ENCODE data around the gene ZBTB48. TPM values are rescaled to one million over a fixed set of nuclear protein-coding genes. Genes with fewer than 3 reads are reported as not detected.

The ZBTB48 gene
- total RNA-seq, 1 experiment from 2014 or later: 24.4 TPM

DNA sequence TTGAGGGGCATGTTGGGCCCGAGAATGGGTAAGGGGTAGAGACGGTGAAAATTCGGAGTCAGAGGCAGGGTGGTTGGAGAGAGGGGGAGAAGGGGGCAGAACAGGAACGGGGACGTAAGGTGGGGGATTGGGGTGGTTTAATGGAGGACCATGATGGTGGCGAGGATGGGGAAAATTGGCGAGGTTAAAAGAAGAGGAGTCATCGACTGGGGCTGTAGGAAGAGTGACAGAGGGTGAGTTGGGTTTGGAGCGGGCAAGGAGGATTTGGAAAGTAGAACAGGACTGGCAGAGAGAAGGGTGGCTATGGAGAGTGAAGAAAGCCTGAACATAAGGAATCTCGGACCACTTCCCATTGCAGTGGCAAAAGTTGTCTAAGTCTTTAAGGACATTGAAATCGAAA, 10.8 kb upstream of the ZBTB48 start:
- DNase-seq: no peak
- CTCF ChIA-PET: no interaction called here

DNA sequence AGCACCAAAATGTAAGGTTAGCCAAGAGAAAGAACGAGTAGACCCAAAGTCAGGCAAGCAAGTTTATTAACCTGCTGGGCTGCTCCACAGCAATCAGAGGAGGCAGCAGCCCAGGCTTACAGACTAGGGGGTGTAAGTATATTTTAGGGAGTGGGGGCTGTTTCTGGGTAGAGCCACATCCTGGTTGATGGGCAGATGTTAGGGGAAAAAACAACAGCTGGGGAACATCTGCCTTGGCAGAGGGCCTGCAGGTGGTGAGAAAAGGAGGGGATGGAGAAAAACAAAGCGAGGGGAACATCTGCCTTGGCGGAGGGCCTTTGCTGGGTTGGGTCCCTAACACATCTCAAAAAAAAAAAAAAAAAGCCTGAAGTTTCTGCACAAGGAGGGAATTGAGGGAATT, 9.7 kb upstream of the ZBTB48 start:
- BruUV-seq (replicated peaks): no TSS peak
- intact Hi-C loops (cut with micrococcal nuclease; ENCODE audit: unreplicated experiment): no loop called here
- no peaks in the 10 kb centered on the region for H3K9me3 Mint-ChIP-seq (ENCODE audit: low read depth, unreplicated experiment)
- H3K4me3 Mint-ChIP-seq (ENCODE audit: low read depth, unreplicated experiment): no peak overlapping the region
- TF ChIP-seq, protein P1, sequence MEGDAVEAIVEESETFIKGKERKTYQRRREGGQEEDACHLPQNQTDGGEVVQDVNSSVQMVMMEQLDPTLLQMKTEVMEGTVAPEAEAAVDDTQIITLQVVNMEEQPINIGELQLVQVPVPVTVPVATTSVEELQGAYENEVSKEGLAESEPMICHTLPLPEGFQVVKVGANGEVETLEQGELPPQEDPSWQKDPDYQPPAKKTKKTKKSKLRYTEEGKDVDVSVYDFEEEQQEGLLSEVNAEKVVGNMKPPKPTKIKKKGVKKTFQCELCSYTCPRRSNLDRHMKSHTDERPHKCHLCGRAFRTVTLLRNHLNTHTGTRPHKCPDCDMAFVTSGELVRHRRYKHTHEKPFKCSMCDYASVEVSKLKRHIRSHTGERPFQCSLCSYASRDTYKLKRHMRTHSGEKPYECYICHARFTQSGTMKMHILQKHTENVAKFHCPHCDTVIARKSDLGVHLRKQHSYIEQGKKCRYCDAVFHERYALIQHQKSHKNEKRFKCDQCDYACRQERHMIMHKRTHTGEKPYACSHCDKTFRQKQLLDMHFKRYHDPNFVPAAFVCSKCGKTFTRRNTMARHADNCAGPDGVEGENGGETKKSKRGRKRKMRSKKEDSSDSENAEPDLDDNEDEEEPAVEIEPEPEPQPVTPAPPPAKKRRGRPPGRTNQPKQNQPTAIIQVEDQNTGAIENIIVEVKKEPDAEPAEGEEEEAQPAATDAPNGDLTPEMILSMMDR (IDR thresholded peaks at IDR 0.05; ENCODE audit: unreplicated experiment): no peak
- H3K4me1 Mint-ChIP-seq (ENCODE audit: low read depth, unreplicated experiment): no peaks in the 10 kb centered on the region
- H3K27ac Mint-ChIP-seq (ENCODE audit: unreplicated experiment): no peak overlapping the region
- peaks cover 58% of the 10 kb centered on the region for H3K27me3 Mint-ChIP-seq (ENCODE audit: unreplicated experiment)
- CTCF ChIA-PET: no interaction called here
- H3K36me3 Mint-ChIP-seq (ENCODE audit: insufficient read depth, unreplicated experiment): peaks cover 4% of the 10 kb centered on the region
- no peak for DNase-seq

More for the DNA sequence above, 10.8 kb upstream of the ZBTB48 start:
- Mint-ChIP-seq H3K36me3 (ENCODE audit: insufficient read depth, unreplicated experiment) (peaks cover 4% of the 10 kb centered on the region), H3K4me1 (ENCODE audit: low read depth, unreplicated experiment) (no peaks in the 10 kb centered on the region), H3K27ac (ENCODE audit: unreplicated experiment) (no peak overlapping the region), H3K9me3 (ENCODE audit: low read depth, unreplicated experiment) (no peaks in the 10 kb centered on the region), H3K4me3 (ENCODE audit: low read depth, unreplicated experiment) (no peak overlapping the region), H3K27me3 (ENCODE audit: unreplicated experiment) (peaks cover 58% of the 10 kb centered on the region)
- TF ChIP-seq, protein P1 (IDR thresholded peaks at IDR 0.05; ENCODE audit: unreplicated experiment): no peak
- no TSS peak for BruUV-seq (replicated peaks)
- intact Hi-C loops (cut with micrococcal nuclease; ENCODE audit: unreplicated experiment): no loop called here

DNA sequence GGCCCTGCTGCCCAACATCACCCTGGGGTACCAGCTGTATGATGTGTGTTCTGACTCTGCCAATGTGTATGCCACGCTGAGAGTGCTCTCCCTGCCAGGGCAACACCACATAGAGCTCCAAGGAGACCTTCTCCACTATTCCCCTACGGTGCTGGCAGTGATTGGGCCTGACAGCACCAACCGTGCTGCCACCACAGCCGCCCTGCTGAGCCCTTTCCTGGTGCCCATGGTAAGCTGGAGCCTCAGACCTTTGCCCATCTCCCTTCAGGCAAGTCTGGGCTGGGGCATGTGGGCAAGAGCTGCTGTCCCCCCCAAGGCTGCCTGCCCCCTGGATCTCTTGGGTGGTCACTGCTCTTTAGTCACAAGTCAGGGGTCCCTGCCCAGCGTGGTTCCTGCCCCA, 8.8 kb upstream of the ZBTB48 start:
- DNase-seq: no peak
- Mint-ChIP-seq H3K4me1 (ENCODE audit: low read depth, unreplicated experiment) (no peaks in the 10 kb centered on the region), H3K9me3 (ENCODE audit: low read depth, unreplicated experiment) (no peaks in the 10 kb centered on the region), H3K27ac (ENCODE audit: unreplicated experiment) (no peak overlapping the region), H3K36me3 (ENCODE audit: insufficient read depth, unreplicated experiment) (peaks cover 4% of the 10 kb centered on the region), H3K27me3 (ENCODE audit: unreplicated experiment) (peaks cover 58% of the 10 kb centered on the region), H3K4me3 (ENCODE audit: low read depth, unreplicated experiment) (no peak overlapping the region)
- intact Hi-C loops (cut with micrococcal nuclease; ENCODE audit: unreplicated experiment): no loop called here
- no TSS peak for BruUV-seq (replicated peaks)
- CTCF ChIA-PET: no interaction called here
- TF ChIP-seq, protein P1 (IDR thresholded peaks at IDR 0.05; ENCODE audit: unreplicated experiment): no peak

DNA sequence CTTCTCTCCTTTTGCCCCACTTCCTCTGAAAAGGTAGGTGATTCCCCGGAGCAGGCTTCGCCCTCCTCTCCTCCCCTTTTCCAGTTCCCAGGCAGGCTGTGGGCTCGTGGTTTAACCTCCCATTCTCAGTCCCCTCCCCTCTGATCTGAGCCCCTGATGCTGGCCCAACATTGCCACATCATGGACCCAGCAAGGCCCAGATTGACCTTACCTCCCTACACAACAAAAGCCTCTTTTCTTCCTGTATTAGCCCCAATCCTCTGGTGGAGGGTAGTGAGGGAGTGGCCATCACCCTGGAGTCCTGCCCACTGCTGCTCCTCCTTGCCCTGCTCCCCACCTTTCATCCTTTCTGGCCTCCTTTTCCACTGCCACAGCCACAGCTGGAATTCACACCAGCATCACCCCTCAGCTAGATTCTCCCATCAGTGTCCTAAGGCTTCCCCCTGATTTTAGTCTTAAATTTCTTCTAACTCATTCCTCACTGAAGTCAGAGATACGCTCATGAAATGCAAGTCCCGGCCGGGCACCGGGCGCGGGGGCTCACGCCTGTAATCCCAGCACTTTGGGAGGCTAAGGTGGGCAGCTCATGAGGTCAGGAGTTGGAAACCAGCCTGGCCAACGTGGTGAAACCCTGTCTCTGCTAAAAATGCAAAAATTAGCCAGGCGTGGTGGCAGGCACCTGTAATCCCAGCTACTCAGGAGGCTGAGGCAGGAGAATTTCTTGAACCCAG, 7.0 kb upstream of the ZBTB48 start:
- no TSS peak for BruUV-seq (replicated peaks)
- no peaks in the 10 kb centered on the region for H3K4me1 Mint-ChIP-seq (ENCODE audit: low read depth, unreplicated experiment)
- DNase-seq: no peak
- no peak overlapping the region for H3K27ac Mint-ChIP-seq (ENCODE audit: unreplicated experiment)
- intact Hi-C loops (cut with micrococcal nuclease; ENCODE audit: unreplicated experiment): no loop called here
- TF ChIP-seq, protein P1 (IDR thresholded peaks at IDR 0.05; ENCODE audit: unreplicated experiment): no peak
- peaks cover 4% of the 10 kb centered on the region for H3K36me3 Mint-ChIP-seq (ENCODE audit: insufficient read depth, unreplicated experiment)
- no peaks in the 10 kb centered on the region for H3K9me3 Mint-ChIP-seq (ENCODE audit: low read depth, unreplicated experiment)
- CTCF ChIA-PET: no interaction called here
- peaks cover 57% of the 10 kb centered on the region for H3K27me3 Mint-ChIP-seq (ENCODE audit: unreplicated experiment)
- H3K4me3 Mint-ChIP-seq (ENCODE audit: low read depth, unreplicated experiment): no peak overlapping the region

All from Calu3 (cell line).